HG03558 (cell line): ENCODE results near the gene ATP2B2.

Experiments
- ATAC-seq: cut with Tn5 transposase; IDR thresholded peaks from one replicate; pipeline ENCODE4 v1.9.1; 2021; ENCODE audit warnings: moderate number of reproducible peaks; ENCODE audit not compliant: unreplicated experiment; ENCODE audit errors: extremely low read depth

ATP2B2 gene

GRCh38 chr3:10513306-10513705 is 7.9 kb upstream of the ATP2B2 start:
- ATAC-seq, result no peak

GRCh38 chr3:10512687-10513086 is 7.3 kb upstream of the ATP2B2 start:
- ATAC-seq, result no peak

DNA sequence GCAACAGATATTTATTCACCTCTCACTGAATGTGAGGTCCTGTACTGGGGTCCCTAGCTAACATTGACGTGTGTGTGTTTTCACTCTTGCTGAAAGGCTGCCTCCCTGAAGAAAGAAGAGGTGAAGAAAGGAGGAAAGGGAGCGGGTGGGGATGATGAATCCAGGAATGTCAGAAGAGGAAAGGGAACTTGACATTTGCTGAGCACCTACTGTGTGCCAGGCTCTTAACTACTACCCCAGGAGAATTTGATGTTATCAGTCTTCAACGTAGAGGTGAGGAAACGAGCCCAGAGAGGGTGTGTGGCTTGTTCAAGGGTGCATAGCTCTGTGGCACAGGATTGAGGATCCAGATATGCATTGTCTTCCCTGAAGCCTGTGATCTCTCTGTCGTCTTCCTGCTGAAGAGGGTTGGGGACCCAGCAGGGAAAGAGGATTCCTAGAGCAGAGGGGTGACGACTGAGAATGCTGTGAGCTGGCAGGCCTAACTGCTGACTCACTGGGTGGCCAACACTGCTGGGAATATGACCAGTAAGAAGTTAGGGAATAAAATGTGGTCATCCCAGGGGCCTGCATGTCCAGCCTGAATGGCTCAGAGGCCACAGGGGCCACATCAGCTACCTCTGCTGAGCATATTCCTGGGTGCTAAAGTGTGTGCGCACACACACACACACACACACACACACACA is 6.6 kb upstream of the ATP2B2 start:
- ATAC-seq, result no peak

DNA sequence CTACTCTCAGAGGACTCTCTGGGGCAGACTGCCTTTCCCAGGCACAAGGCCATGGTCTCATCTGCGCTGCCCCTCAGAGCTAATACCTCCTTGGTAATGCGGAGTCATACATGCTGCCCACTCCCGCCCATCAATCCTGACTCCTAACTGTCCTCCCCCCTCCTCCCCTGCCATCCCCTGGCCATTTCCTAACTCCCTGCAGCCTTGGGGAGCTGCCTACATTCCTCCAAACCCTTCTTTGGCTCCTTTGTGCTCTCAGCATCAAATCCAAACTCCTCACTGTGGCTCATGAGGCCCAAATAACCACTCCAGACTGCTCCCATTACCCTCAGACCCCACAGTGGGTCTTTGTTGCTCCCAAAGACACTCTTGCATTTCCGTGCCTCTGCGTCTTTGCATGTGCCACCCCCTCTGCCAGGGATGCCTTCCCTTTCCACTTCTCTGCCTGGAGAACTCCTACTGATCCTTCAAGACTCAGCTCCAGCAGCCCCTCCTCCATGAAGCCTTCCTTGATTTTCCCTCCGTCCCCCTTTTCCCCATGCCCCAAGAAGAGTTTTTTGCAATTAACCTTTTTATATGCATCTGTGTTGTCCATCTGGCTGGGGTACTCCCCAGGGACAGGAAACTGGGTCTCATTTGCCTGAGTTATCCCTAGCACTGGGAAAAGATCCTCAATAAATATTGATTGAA is 5.5 kb upstream of the ATP2B2 start:
- no peak for ATAC-seq

- no peak for ATAC-seq
These were observed 4.8 kb upstream of the ATP2B2 start for GRCh38 chr3:10510086-10510742.

GRCh38 chr3:10509325-10509724 is 3.9 kb upstream of the ATP2B2 start:
- no peak for ATAC-seq

- no peak for ATAC-seq
These were observed 3.4 kb upstream of the ATP2B2 start for GRCh38 chr3:10508619-10509260.

DNA sequence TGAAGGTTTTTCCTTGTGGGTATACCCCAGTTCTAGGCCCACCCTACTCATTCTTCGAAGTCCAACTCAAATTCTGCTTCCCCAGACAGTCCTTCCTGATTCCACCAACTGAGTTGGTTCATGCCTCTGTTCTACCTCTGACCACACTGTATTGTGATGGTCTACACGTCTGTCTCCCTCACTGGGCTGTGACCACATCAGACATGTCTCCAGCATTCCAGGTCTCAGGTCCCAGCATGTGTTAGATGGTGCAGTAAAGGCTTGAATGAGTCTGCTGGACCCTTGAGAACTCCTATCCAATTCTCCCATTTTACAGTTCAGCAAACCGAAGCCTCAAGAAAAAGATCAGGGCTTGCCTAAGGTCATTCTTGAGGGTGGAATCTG is 2.8 kb upstream of the ATP2B2 start:
- no peak for ATAC-seq

GRCh38 chr3:10507331-10507730 is 1.9 kb upstream of the ATP2B2 start:
- no peak for ATAC-seq

GRCh38 chr3:10506696-10507095 is 1.3 kb upstream of the ATP2B2 start:
- ATAC-seq, result no peak

DNA sequence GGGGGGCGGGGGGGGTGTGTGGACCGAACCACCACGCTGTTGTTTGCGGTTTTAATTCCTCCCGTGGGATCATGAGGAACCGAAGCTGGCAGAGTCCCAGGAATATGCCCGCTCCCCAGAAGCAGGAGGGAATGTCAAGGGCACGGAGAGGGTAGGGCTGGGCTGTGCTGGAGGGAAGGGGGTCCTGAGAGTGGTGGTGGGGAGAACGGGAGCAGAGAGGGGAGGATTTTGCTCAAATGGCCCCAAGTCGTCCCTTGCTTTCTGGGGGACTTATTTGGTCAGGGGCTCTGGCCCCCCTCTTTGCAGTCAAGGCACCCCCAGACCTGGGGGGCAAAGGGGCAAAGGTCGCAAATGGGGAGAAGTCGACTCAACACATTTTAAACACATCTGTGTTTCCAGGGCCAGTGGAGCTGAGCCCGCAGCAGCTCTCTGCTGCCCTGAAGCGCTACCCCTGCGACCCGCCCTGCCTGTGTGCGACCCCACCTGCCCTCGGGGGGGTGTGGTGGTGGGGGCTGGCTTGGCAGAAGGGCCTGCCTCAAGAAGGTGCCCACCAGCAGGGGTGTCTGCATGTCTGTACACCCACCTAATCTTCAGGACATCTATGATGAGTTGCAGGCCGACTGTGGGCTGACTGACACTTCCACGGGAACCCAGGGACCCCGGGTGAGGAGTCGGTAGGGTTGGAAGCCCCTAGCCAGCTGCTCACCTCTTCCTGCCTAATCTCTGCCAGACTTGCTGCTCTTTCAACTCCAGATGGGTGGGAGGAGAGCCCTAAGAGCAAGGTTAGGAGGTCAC is 602 bp upstream of the ATP2B2 start:
- no peak for ATAC-seq

GRCh38 chr3:10504171-10505049 is 976 bp downstream of the ATP2B2 start:
- no peak for ATAC-seq

DNA sequence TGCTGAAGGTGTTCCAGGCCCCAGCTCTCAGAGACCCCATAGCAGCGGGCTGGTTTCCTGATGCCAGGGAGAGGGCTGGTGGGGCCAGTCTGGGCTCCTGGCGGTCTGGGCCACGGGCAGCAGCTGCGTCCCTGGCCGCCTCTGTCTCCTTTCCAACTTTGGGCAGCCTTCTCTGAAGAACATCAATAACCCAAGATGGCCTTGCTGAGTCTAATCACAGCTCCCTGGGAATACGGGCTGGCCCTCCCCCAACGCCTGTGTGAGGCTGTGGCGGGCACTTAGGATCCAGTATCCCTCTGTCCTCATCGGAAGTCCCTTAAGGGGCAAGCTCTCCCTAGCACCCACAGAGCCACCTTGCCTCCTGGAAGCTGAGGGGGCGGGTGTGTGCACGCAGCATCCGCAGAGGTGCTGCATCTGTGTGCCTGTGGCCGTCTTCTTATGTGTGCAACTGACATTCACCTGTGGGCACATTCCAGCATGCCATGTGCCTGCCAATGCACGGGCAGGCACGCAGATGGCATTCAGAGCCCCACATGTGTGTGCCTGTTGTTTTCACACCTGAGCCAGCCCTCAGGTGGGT is 2.1 kb downstream of the ATP2B2 start:
- no peak for ATAC-seq

DNA sequence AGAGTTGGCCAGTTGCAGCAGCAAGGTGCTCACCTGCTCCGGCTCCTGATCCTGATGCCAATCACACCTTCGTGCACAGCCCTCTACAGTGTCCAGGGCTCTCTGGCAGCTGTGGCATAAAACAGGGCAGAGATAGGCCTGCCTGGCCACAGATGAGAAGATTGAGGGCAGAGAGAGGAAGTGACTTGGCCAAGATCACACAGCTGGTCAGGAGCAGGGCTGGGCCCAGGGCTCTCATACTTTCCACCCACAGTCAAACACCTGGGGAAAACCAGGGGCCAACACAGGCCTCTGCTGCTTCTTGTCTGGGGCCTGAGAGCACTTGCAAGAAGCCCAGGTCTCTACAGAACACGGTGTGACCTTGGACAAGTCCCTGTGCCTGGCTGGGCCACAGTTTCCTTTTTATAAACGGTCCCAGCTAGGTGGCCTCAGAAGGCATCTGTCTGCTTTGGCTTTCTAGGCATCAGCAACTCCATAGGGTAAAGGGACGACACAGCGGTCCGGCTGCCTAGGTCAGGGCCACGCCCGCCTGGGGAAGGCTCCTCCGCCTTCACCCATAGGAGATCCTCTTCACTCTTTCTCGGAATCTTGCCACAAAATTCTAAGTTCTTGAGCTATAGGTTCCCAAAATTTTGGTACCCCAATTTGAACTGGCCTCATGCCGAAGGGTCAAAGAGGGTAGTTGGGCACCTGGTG is 3.1 kb downstream of the ATP2B2 start:
- ATAC-seq, result no peak

- ATAC-seq, result no peak
These were observed 3.7 kb downstream of the ATP2B2 start for GRCh38 chr3:10501664-10502052.

DNA sequence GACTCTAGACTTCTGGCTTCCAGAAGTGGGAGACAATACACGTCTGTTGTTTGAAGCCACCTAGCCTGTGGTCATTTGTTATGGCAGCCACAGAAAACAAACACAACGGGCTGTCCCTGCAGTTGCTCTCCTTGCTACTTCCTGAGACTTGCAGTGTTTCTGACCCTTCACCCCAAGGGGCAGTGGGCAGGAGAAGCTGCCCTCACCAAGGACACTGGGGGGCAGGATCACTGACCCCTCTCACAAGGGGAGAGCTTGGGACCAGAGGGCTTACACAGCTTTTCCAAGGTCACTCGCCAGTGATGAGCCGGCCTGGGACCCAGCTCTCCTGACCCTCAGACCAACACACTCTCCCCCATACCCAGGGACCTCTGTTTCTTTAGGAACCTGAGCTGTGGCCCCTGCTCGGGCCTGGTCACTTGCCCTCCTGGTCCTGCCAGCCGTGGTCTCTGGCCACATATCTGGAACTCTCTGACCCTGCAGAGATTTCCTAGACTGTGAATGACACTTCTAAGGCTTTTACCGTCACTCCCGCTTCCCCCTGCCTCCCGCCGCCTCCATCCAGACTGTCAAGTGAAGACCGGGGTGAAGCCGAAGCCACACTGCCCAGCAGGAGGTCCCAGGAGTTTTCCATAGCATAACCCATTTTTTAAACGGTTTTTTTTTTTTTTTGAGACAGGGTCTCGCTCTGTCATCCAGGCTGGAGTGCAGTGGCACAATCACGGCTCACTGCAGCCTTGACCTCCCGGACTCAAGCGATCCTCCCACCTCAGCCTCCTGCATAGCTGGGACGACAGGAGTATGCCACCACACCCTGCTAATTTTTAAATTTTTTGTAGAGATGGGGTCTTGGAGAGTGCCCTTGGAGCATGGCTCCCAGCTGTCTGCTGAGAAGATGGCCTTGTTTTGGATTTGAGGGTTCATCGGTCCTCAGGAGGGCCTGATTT is 4.4 kb downstream of the ATP2B2 start:
- ATAC-seq, result no peak

- no peak for ATAC-seq
These were observed 7.1 kb downstream of the ATP2B2 start for GRCh38 chr3:10498271-10498670.
